HG03159 (cell line): ENCODE results near the gene HOXC12.

Experiments used
- ATAC-seq: cut with Tn5 transposase; IDR thresholded peaks from one replicate; pipeline ENCODE4 v1.9.1; 2021; ENCODE audit warnings: mild to moderate bottlenecking, moderate library complexity; ENCODE audit not compliant: unreplicated experiment

HOXC12 gene

GRCh38 chr12:53993162-53994008, 38.7 kb downstream of the HOXC12 start:
- no peak for ATAC-seq

- ATAC-seq = no peak
Observed at GRCh38 chr12:53994009-53994263, 39.2 kb downstream of the HOXC12 start.

GRCh38 chr12:53994264-53995001, 39.7 kb downstream of the HOXC12 start:
- no peak for ATAC-seq

GRCh38 chr12:53995002-53995377, 40.3 kb downstream of the HOXC12 start:
- ATAC-seq = no peak

GRCh38 chr12:53995378-53996239, 40.9 kb downstream of the HOXC12 start:
- no peak for ATAC-seq

- no peak for ATAC-seq
Observed at GRCh38 chr12:53996240-53997203, 41.8 kb downstream of the HOXC12 start.

- no peak for ATAC-seq
Observed at GRCh38 chr12:53997204-53998109, 42.8 kb downstream of the HOXC12 start.

- no peak for ATAC-seq
Observed at GRCh38 chr12:53998110-53998899, 43.6 kb downstream of the HOXC12 start.

GRCh38 chr12:53998900-53999236, 44.2 kb downstream of the HOXC12 start:
- no peak for ATAC-seq

GRCh38 chr12:53999559-54000115, 44.9 kb downstream of the HOXC12 start:
- ATAC-seq = no peak

- no peak for ATAC-seq
Observed at GRCh38 chr12:54000116-54001114, 45.7 kb downstream of the HOXC12 start, which contains the start of gene HOXC9. Gene HOXC9 (plus strand): TSS chr12:54000161. CDS start chr12:54000189, 28 bp downstream.

GRCh38 chr12:54001283-54002187, 46.8 kb downstream of the HOXC12 start:
- no peak for ATAC-seq

GRCh38 chr12:54002278-54002914, 47.7 kb downstream of the HOXC12 start:
- no peak for ATAC-seq

- ATAC-seq = no peak
Observed at GRCh38 chr12:54002915-54003389, 48.2 kb downstream of the HOXC12 start.

GRCh38 chr12:54003625-54004024, 48.9 kb downstream of the HOXC12 start:
- ATAC-seq = no peak
